ENCODE measurements around the gene ATP2C2.

Gene ATP2C2, protein sequence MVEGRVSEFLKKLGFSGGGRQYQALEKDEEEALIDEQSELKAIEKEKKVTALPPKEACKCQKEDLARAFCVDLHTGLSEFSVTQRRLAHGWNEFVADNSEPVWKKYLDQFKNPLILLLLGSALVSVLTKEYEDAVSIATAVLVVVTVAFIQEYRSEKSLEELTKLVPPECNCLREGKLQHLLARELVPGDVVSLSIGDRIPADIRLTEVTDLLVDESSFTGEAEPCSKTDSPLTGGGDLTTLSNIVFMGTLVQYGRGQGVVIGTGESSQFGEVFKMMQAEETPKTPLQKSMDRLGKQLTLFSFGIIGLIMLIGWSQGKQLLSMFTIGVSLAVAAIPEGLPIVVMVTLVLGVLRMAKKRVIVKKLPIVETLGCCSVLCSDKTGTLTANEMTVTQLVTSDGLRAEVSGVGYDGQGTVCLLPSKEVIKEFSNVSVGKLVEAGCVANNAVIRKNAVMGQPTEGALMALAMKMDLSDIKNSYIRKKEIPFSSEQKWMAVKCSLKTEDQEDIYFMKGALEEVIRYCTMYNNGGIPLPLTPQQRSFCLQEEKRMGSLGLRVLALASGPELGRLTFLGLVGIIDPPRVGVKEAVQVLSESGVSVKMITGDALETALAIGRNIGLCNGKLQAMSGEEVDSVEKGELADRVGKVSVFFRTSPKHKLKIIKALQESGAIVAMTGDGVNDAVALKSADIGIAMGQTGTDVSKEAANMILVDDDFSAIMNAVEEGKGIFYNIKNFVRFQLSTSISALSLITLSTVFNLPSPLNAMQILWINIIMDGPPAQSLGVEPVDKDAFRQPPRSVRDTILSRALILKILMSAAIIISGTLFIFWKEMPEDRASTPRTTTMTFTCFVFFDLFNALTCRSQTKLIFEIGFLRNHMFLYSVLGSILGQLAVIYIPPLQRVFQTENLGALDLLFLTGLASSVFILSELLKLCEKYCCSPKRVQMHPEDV

DNA sequence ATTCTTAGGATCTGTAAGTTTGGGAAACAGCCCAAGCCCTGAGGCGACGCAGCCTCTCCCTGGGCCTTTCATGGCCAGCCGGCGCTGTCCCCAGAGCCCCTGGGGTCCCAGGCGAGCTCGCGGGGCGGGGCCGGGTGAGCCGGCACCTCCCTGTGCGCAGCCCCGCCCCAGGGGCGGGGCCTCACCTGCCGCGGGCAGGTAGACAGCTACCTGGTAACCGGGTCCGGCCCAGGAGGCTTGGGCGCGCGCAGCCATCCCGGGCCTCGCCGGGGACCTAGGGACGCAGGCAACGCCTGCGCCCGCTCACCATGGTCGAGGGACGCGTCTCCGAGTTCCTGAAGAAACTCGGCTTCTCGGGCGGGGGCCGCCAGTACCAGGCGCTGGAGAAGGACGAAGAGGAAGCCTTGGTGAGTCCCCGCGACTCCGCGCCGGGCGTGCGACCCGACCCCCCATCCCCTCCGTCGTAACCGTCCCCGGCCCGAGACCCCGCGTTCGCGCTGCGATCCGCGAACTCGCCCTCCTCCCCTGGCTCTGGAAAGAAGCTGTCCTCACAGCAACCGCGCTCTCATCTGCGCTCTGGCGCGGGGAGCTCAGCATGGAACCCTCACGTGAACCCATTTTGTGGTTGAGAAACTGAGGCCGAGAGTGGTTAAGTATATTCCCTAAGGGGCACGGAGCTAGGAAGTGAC lies at the start of gene ATP2C2:
TSS of gene ATP2C2 (plus strand) at position 231 of the 689 bp plus-strand sequence. CDS start at position 309, 78 bp downstream.
- TF ChIP-seq TARDBP (IDR thresholded peaks at IDR 0.05): no peak
- no peak for TF ChIP-seq SUZ12 (IDR thresholded peaks at IDR 0.05)
- no peak for TF ChIP-seq FOXK2 (IDR thresholded peaks at IDR 0.05)
- no peak for TF ChIP-seq LEF1 (IDR thresholded peaks at IDR 0.05; ENCODE audit: borderline replicate concordance)
- no peak for TF ChIP-seq FOXM1 (IDR thresholded peaks at IDR 0.05; ENCODE audit: borderline replicate concordance)
- no peak for TF ChIP-seq BHLHE40 (IDR thresholded peaks at IDR 0.05; ENCODE audit: borderline replicate concordance)
- TF ChIP-seq, protein P1, sequence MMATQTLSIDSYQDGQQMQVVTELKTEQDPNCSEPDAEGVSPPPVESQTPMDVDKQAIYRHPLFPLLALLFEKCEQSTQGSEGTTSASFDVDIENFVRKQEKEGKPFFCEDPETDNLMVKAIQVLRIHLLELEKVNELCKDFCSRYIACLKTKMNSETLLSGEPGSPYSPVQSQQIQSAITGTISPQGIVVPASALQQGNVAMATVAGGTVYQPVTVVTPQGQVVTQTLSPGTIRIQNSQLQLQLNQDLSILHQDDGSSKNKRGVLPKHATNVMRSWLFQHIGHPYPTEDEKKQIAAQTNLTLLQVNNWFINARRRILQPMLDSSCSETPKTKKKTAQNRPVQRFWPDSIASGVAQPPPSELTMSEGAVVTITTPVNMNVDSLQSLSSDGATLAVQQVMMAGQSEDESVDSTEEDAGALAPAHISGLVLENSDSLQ (IDR thresholded peaks at IDR 0.05): no peak
- no peak for TF ChIP-seq ELF4 (IDR thresholded peaks at IDR 0.05)
- TF ChIP-seq SP1 (IDR thresholded peaks at IDR 0.05): no peak
- no peak for TF ChIP-seq ARNT (IDR thresholded peaks at IDR 0.05)
- no peak for TF ChIP-seq NFRKB (IDR thresholded peaks at IDR 0.05)
- TF ChIP-seq CTBP1 (IDR thresholded peaks at IDR 0.05; ENCODE audit: borderline replicate concordance): no peak
- DNase-seq (ENCODE audit: extremely low spot score): no peak
- CTCF ChIA-PET: no interaction called here
- POLR2A ChIA-PET: no interaction called here

DNA sequence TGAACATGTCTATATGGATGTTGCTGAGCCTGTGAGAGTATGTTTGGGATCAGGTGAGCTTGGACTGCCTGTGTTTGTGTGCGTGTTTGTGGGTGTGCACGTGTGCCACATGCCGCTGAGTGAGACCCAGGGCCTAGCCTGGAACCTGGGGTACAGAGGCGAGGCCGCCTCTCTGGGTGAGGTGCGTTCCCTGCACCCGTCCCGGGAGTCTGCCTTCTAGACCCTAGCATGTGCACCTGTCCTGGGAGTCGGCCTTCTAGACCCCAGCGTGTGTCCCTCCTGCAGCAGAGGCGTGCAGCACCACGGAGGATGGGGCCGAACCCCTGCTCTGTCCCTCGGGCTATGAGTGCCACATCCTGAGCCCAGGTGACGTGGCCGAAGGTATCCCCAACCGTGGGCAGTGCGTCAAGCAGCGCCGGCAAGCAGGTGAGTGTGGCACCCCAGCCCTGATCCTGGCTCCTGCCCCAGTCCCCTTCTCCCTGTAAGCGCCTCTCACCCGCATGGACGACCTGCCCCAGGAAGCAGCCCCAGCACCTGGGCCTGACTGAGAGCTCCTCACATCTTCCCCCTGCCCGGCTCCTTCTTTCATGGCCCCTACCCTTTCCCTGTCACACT lies 49.1 kb upstream of the ATP2C2 start:
- no peak for TF ChIP-seq ZNF384 (IDR thresholded peaks at IDR 0.05)
- TF ChIP-seq CTBP1 (IDR thresholded peaks at IDR 0.05; ENCODE audit: borderline replicate concordance): no peak
- no peak for TF ChIP-seq ELF4 (IDR thresholded peaks at IDR 0.05)
- TF ChIP-seq SUZ12 (IDR thresholded peaks at IDR 0.05): no peak
- no peak for TF ChIP-seq TARDBP (IDR thresholded peaks at IDR 0.05)
- TF ChIP-seq, protein P1 (IDR thresholded peaks at IDR 0.05): no peak
- no peak for TF ChIP-seq L3MBTL2 (conservative IDR thresholded peaks at IDR 0.05)
- no peak for TF ChIP-seq ARNT (IDR thresholded peaks at IDR 0.05)
- no peak for TF ChIP-seq LEF1 (IDR thresholded peaks at IDR 0.05; ENCODE audit: borderline replicate concordance)
- no peak for TF ChIP-seq FOXM1 (IDR thresholded peaks at IDR 0.05; ENCODE audit: borderline replicate concordance)
- no peak for TF ChIP-seq FOXK2 (IDR thresholded peaks at IDR 0.05)
- no peak for TF ChIP-seq NFRKB (IDR thresholded peaks at IDR 0.05)
- TF ChIP-seq FOXA1 (IDR thresholded peaks at IDR 0.05): no peak
- TF ChIP-seq SP1 (IDR thresholded peaks at IDR 0.05): no peak
- no peak for TF ChIP-seq HDGF (IDR thresholded peaks at IDR 0.05; ENCODE audit: borderline replicate concordance)
- TF ChIP-seq BHLHE40 (IDR thresholded peaks at IDR 0.05; ENCODE audit: borderline replicate concordance): no peak
- POLR2A ChIA-PET: no interaction called here
- CTCF ChIA-PET: no interaction called here
- DNase-seq (ENCODE audit: extremely low spot score): no peak

DNA sequence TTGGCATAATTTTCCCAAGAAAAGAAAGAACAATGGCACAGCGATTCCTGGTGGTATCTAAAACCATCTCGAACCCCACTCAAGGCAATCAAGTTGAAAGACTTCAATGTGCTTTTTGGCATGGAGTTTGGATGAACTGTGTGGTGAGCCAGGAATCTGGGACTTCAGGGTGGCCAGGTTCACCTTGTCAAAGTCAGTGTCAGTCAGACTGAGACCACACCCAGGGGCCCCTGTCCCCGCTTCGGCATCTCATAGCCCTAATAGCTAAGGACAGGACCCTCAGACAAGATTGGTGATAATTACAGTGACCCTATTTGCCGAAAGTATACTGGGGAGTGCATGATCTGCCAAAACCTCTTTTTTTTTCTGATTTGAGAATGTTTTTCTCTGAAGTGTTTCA lies 47.8 kb upstream of the ATP2C2 start:
- ChIA-PET POLR2A (no interaction called here), CTCF (interaction anchor here (0.6 kb wide), 1 partner anchor 12 kb away, joined by 3 read pairs; no protein-coding TSS in a partner anchor)
- no peak for DNase-seq (ENCODE audit: extremely low spot score)
- TF ChIP-seq BHLHE40 (IDR thresholded peaks at IDR 0.05; ENCODE audit: borderline replicate concordance) (no peak), CTBP1 (IDR thresholded peaks at IDR 0.05; ENCODE audit: borderline replicate concordance) (no peak), L3MBTL2 (conservative IDR thresholded peaks at IDR 0.05) (no peak), FOXM1 (IDR thresholded peaks at IDR 0.05; ENCODE audit: borderline replicate concordance) (no peak), ZNF384 (IDR thresholded peaks at IDR 0.05) (no peak), LEF1 (IDR thresholded peaks at IDR 0.05; ENCODE audit: borderline replicate concordance) (no peak), FOXA1 (IDR thresholded peaks at IDR 0.05) (no peak), SUZ12 (IDR thresholded peaks at IDR 0.05) (no peak), SP1 (IDR thresholded peaks at IDR 0.05) (no peak), FOXK2 (IDR thresholded peaks at IDR 0.05) (no peak), HDGF (IDR thresholded peaks at IDR 0.05; ENCODE audit: borderline replicate concordance) (no peak), TARDBP (IDR thresholded peaks at IDR 0.05) (no peak), ARNT (IDR thresholded peaks at IDR 0.05) (no peak), NFRKB (IDR thresholded peaks at IDR 0.05) (no peak), ELF4 (IDR thresholded peaks at IDR 0.05) (no peak)
- TF ChIP-seq, protein P1 (IDR thresholded peaks at IDR 0.05): no peak

DNA sequence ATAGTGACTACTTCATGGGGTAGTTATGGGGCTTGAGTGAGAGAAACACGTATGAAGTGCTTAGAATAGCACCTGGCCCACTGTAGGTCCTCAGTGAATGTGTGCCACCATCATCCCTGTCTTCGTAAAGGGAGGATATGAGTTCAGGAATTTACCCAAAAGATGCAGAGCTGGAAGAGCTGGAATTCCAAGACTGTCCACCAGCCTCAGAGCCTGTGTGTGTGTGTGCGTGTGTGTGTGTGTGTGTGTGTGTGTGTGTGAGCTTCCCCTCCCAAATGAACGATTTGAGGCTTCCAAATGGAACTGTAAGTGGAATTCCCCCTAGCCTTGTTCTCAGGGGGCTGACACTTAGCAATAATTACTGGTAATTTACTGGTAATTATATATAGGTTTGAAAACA lies 46.4 kb upstream of the ATP2C2 start:
- CTCF ChIA-PET: no interaction called here

More for the DNA sequence above, 46.4 kb upstream of the ATP2C2 start:
- POLR2A ChIA-PET: no interaction called here
- TF ChIP-seq ZNF384 (IDR thresholded peaks at IDR 0.05) (no peak), FOXM1 (IDR thresholded peaks at IDR 0.05; ENCODE audit: borderline replicate concordance) (no peak), CTBP1 (IDR thresholded peaks at IDR 0.05; ENCODE audit: borderline replicate concordance) (no peak), ARNT (IDR thresholded peaks at IDR 0.05) (no peak), ELF4 (IDR thresholded peaks at IDR 0.05) (no peak), SUZ12 (IDR thresholded peaks at IDR 0.05) (no peak), HDGF (IDR thresholded peaks at IDR 0.05; ENCODE audit: borderline replicate concordance) (no peak), SP1 (IDR thresholded peaks at IDR 0.05) (no peak), BHLHE40 (IDR thresholded peaks at IDR 0.05; ENCODE audit: borderline replicate concordance) (no peak), FOXA1 (IDR thresholded peaks at IDR 0.05) (no peak), NFRKB (IDR thresholded peaks at IDR 0.05) (no peak), L3MBTL2 (conservative IDR thresholded peaks at IDR 0.05) (no peak), FOXK2 (IDR thresholded peaks at IDR 0.05) (no peak), LEF1 (IDR thresholded peaks at IDR 0.05; ENCODE audit: borderline replicate concordance) (no peak), TARDBP (IDR thresholded peaks at IDR 0.05) (no peak)
- TF ChIP-seq, protein P1 (IDR thresholded peaks at IDR 0.05): no peak
- no peak for DNase-seq (ENCODE audit: extremely low spot score)
